Uterus (tissue), 4 donors: ENCODE data around the gene CHAF1A. TPM values are rescaled to one million over a fixed set of nuclear protein-coding genes. Genes with fewer than 3 reads are reported as not detected.

Experiments used
- DNase-seq, 2 donors: peaks; one replicate each; pipeline ENCODE4 v3.0.0-alpha.2; 2019 to 2020
- H3K27ac ChIP-seq, 2 donors: fragments of 200-600 bp; sonication (generic); 1 replicate in 1 of 2; 2 replicates in 1 of 2; pipeline ENCODE4 v1.5.1; 2016 to 2018
- H3K27me3 ChIP-seq, 2 donors: fragments of 200-600 bp; sonication (generic); one replicate each; pipeline ENCODE4 v1.5.1; 2018 to 2019; ENCODE audit warnings: control low read depth in 1 of 2
- H3K36me3 ChIP-seq, 2 donors: fragments of 200-600 bp; sonication (generic); one replicate each; pipeline ENCODE4 v1.5.1; 2019; ENCODE audit warnings: control low read depth in 1 of 2
- H3K4me1 ChIP-seq, 2 donors: fragments of 200-600 bp; sonication (generic); one replicate each; pipeline ENCODE4 v1.5.1; 2018 to 2019; ENCODE audit warnings: control low read depth in 1 of 2
- H3K4me3 ChIP-seq, 2 donors: fragments of 200-600 bp; sonication (generic); 1 replicate in 1 of 2; 2 replicates in 1 of 2; pipeline ENCODE4 v1.5.1; 2018 to 2019; ENCODE audit warnings: mild to moderate bottlenecking in 1 of 2
- H3K9me3 ChIP-seq, 2 donors: fragments of 200-600 bp; sonication (generic); one replicate each; pipeline ENCODE4 v1.5.1; 2019; ENCODE audit warnings: control low read depth in 1 of 2
- CTCF ChIP-seq, 4 experiments: fragments of 200-600 bp in 2 of 4; fragments of 450-650 bp in 2 of 4; sonication (generic) in 2 of 4; IDR thresholded peaks; one replicate each; pipeline ENCODE4 v1.5.1; 2016 to 2019; ENCODE audit warnings: antibody characterized with exemption in 4 of 4, mild to moderate bottlenecking in 2 of 4, moderate library complexity in 1 of 4
- POLR2A ChIP-seq, 2 donors: fragments of 450-650 bp; IDR thresholded peaks; one replicate each; pipeline ENCODE4 v1.6.1; 2016; ENCODE audit warnings: antibody characterized with exemption in 2 of 2, mild to moderate bottlenecking in 1 of 2, moderate library complexity in 1 of 2
- intact Hi-C: fragments of 100-400 bp; cut with DNase I; formaldehyde crosslinking; loops from one replicate; pipeline ENCODE4 v1.15.1; 2023; ENCODE audit warnings: low total_unique reads
- total RNA-seq, 4 donors: library from RNA; depleted of rRNA in 3 of 4; stranded (reverse); fragments of >200 nt in 3 of 4; gene quantifications; one replicate each; pipeline versions ENCODE4 v1.1.0 to v1.2.4, GENCODE V29; 2014 to 2023
- donor health status: DM: yes; HTN: yes; CAD: no.

CHAF1A gene
- total RNA-seq, 4 donors from 2014 or later, result 0.59 to 12.9 (median 8.0) TPM

DNA sequence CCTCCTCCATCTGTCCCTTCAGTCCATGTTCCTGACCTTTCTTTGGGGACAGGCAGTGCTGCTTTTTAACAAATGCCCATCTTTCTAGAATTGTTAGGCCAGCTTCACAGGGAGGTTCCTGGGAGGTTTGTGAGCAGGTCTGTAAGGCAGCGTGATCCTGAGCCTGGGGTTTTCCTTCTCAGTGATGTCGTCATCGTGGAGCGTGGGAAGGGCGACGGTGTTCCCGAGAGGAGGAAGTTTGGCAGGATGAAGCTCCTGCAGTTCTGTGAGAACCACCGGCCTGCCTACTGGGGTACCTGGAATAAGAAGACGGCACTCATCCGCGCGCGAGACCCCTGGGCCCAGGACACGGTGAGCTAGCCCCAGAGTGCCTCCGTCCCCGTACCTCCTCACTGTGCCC is 26.8 kb downstream of the CHAF1A start:
- intact Hi-C loops, result no loop called here
- no peaks in the 10 kb centered on the region for H3K27me3 ChIP-seq
- no peak overlapping the region for H3K4me3 ChIP-seq
- DNase-seq, result no peak
- H3K36me3 ChIP-seq, result no peaks in the 10 kb centered on the region
- TF ChIP-seq POLR2A (IDR thresholded peaks at IDR 0.05), result no peak
- no peaks in the 10 kb centered on the region for H3K9me3 ChIP-seq
- H3K27ac ChIP-seq, result no peak overlapping the region
- H3K4me1 ChIP-seq, result no peaks in the 10 kb centered on the region

DNA sequence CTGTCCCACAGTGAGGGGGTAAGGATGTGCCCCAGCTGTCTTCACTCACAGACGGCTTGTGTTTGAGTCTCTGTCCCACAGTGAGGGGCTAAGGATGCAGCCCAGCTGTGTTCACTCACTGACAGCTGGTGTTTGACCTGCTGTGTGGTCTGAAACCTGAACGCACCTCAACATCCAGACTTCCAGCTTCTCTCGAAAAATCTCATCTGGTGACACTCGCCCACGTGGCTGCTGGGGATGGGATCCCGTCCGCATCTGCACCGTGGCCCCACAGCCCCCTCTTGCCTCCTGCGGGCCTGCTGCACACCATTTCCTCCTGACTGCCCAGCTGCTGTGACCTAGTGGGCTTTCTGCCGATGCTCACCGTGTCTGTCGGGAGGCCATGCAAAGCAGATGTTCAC is 27.3 kb downstream of the CHAF1A start:
- no peak overlapping the region for H3K4me3 ChIP-seq
- intact Hi-C loops, result no loop called here
- DNase-seq, result no peak

GRCh38 chr19:4430760-4431159 is 28.3 kb downstream of the CHAF1A start:
- no peak overlapping the region for H3K27ac ChIP-seq
- H3K9me3 ChIP-seq, result no peaks in the 10 kb centered on the region
- no peaks in the 10 kb centered on the region for H3K36me3 ChIP-seq
- intact Hi-C loops, result no loop called here
- H3K27me3 ChIP-seq, result no peaks in the 10 kb centered on the region
- no peak for DNase-seq
- H3K4me1 ChIP-seq, result no peaks in the 10 kb centered on the region
- TF ChIP-seq CTCF (IDR thresholded peaks at IDR 0.05) (no peak), POLR2A (IDR thresholded peaks at IDR 0.05) (no peak)
- H3K4me3 ChIP-seq, result no peak overlapping the region

More for the DNA sequence above, 27.3 kb downstream of the CHAF1A start:
- no peaks in the 10 kb centered on the region for H3K27me3 ChIP-seq
- H3K9me3 ChIP-seq, result no peaks in the 10 kb centered on the region
- H3K36me3 ChIP-seq, result no peaks in the 10 kb centered on the region
- H3K4me1 ChIP-seq, result no peaks in the 10 kb centered on the region
- H3K27ac ChIP-seq, result no peak overlapping the region
- no peak for TF ChIP-seq CTCF (IDR thresholded peaks at IDR 0.05)
- no peak for TF ChIP-seq POLR2A (IDR thresholded peaks at IDR 0.05)

DNA sequence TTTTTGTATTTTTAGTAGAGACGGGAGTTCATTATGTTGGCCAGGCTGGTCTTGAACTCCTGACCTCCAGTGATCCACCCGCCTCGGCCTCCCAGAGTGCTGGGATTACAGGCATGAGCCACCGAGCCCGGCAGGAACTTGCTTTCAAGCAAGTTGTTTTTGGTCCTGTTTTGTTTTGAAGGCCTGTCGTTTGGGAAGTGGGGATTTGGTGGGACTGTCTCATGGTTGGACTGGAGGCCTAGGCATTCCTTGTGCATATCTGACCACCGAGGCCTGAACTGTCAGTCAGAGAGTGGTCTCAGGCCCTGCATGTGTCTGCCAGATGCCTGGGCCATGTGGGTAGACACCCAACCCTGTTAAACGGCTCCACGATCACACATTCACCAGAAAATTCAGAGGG is 28.9 kb downstream of the CHAF1A start:
- DNase-seq, result no peak
- no peaks in the 10 kb centered on the region for H3K4me1 ChIP-seq
- no peaks in the 10 kb centered on the region for H3K27me3 ChIP-seq
- H3K36me3 ChIP-seq, result no peaks in the 10 kb centered on the region
- no peak overlapping the region for H3K27ac ChIP-seq
- intact Hi-C loops, result no loop called here
- no peak overlapping the region for H3K4me3 ChIP-seq
- H3K9me3 ChIP-seq, result no peaks in the 10 kb centered on the region
- TF ChIP-seq CTCF (IDR thresholded peaks at IDR 0.05) (no peak), POLR2A (IDR thresholded peaks at IDR 0.05) (no peak)

DNA sequence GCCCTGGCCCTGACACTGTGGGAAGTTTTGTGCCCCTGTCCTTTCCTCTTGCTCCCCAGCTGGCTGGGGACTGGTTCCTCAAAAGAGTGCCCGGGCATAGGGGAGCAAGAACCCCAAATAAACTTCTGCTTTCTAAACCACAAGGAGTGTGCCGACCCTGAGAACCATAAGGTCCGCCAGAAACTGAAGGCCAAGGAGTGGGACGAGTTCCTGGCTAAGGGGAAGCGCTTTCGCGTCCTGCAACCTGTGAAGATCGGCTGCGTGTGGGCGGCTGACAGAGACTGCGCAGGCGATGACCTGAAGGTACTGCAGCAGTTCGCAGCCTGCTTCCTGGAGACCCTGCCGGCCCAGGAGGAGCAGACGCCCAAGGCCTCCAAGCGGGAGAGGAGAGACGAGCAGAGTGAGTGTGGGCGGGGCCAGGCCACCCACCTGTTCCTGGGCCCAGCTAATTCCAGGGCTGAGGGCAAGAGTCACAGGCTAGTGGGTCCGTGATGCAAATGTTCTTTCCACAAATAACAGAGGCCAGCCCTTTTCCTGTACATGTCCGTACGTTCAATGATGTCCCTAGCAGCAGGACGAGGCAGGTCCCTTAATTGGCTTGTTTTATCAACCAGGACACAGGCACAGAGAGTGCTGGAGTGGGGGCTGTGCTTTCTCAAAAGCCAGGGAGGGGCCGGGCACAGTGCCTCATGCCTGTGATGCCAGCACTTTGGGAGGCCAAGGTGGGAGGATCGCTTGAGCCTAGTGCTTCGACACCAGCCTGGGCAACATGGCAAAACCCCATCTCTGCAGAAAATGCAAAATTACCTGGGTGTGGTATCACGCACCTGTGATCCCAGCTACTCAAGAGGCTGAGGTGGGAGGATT is 29.6 kb downstream of the CHAF1A start:
- Histone ChIP-seq H3K4me1 (no peaks in the 10 kb centered on the region), H3K9me3 (no peaks in the 10 kb centered on the region), H3K27me3 (no peaks in the 10 kb centered on the region), H3K36me3 (no peaks in the 10 kb centered on the region), H3K27ac (no peak overlapping the region), H3K4me3 (no peak overlapping the region)
- no peak for DNase-seq
- intact Hi-C loops, result no loop called here
- no peak for TF ChIP-seq CTCF (IDR thresholded peaks at IDR 0.05)
- no peak for TF ChIP-seq POLR2A (IDR thresholded peaks at IDR 0.05)
